Natural killer cell (primary cell): ENCODE results near the gene RND2. TPM values are rescaled to one million over a fixed set of nuclear protein-coding genes. Genes with fewer than 3 reads are reported as not detected.
"Not testable (repeated sequence)": the region's sequence is repeated elsewhere in the genome, so short reads cannot be mapped to it uniquely, and the experiment has no call there.

ENCODE experiments used
- ATAC-seq, 3 donors: fragments of 150-1000 bp in 2 of 3; fragments of 200-7000 bp in 1 of 3; cut with Tn5 transposase; 1 replicate in 1 of 3; 2 replicates in 2 of 3; pipeline ENCODE4 v1.10.0; 2021; ENCODE audit warnings: mild to moderate bottlenecking in 2 of 3, moderate library complexity in 2 of 3
- DNase-seq, 2 donors: peaks; one replicate each; pipeline versions ENCODE4 v3.0.0 to v3.0.0-alpha.2; 2013 to 2021; ENCODE audit warnings: mixed read lengths in 1 of 2
- H3K27ac ChIP-seq: one replicate; pipeline ENCODE4 v1.5.1; 2013; ENCODE audit warnings: mild to moderate bottlenecking, low read length
- H3K27me3 ChIP-seq: one replicate; pipeline ENCODE4 v1.6.1; 2013; ENCODE audit warnings: low read length; ENCODE audit not compliant: control insufficient read depth, insufficient read depth
- H3K36me3 ChIP-seq: one replicate; pipeline ENCODE4 v1.6.1; 2013; ENCODE audit warnings: low read length; ENCODE audit not compliant: control insufficient read depth, insufficient read depth
- H3K4me1 ChIP-seq: one replicate; pipeline ENCODE4 v1.6.1; 2013; ENCODE audit warnings: low read length; ENCODE audit not compliant: control insufficient read depth, insufficient read depth
- H3K4me3 ChIP-seq: one replicate; pipeline ENCODE4 v1.5.1; 2013; ENCODE audit warnings: low read length
- H3K9me3 ChIP-seq: one replicate; pipeline ENCODE4 v1.6.1; 2013; ENCODE audit warnings: low read length; ENCODE audit not compliant: control insufficient read depth, insufficient read depth
- H3K27ac Mint-ChIP-seq, 2 donors: one replicate each; pipeline ENCODE4 v1.8.0; 2022; ENCODE audit warnings: mild to moderate bottlenecking in 2 of 2, mixed read lengths in 2 of 2, moderate library complexity in 1 of 2
- H3K27me3 Mint-ChIP-seq, 2 donors: one replicate each; pipeline ENCODE4 v1.8.0; 2022; ENCODE audit warnings: low read depth in 2 of 2, mixed read lengths in 2 of 2
- H3K36me3 Mint-ChIP-seq: one replicate; pipeline ENCODE4 v1.8.0; 2022; ENCODE audit warnings: mixed read lengths
- H3K4me1 Mint-ChIP-seq, 2 donors: one replicate each; pipeline ENCODE4 v1.8.0; 2022; ENCODE audit warnings: mixed read lengths in 2 of 2
- H3K4me3 Mint-ChIP-seq: one replicate; pipeline ENCODE4 v1.8.0; 2022; ENCODE audit warnings: mild to moderate bottlenecking, moderate library complexity, mixed read lengths
- H3K9me3 Mint-ChIP-seq, 2 donors: one replicate each; pipeline ENCODE4 v1.8.0; 2022; ENCODE audit warnings: mixed read lengths in 2 of 2
- WGBS: methylation state at CpG from one replicate; pipeline ENCODE4 v1.1.7; 2013; ENCODE audit warnings: missing lambda C conversion rate; ENCODE audit not compliant: insufficient coverage; 5-methylcytosine and 5-hydroxymethylcytosine counted together
- intact Hi-C: fragments of 100-400 bp; cut with micrococcal nuclease; formaldehyde crosslinking; loops from one replicate; pipeline ENCODE4 v1.14.2; 2022
- total RNA-seq, 4 donors: library from RNA; stranded (reverse); fragments of 120-200 nt in 1 of 4; gene quantifications; one replicate each; pipeline versions ENCODE4 v1.2.3 to v1.2.4, GENCODE V29; 2013 to 2022
- TF ChIP-seq, protein P1 (sequence below): fragments of 200-600 bp; IDR thresholded peaks from one replicate; pipeline ENCODE4 v1.8.0; 2022; ENCODE audit warnings: antibody characterized with exemption

RND2 gene
- total RNA-seq, 3 donors from 2014 or later (not counting 1 experiment from before 2014, with no cell fraction given) = 0.12 to 0.58 (median 0.14) TPM

DNA sequence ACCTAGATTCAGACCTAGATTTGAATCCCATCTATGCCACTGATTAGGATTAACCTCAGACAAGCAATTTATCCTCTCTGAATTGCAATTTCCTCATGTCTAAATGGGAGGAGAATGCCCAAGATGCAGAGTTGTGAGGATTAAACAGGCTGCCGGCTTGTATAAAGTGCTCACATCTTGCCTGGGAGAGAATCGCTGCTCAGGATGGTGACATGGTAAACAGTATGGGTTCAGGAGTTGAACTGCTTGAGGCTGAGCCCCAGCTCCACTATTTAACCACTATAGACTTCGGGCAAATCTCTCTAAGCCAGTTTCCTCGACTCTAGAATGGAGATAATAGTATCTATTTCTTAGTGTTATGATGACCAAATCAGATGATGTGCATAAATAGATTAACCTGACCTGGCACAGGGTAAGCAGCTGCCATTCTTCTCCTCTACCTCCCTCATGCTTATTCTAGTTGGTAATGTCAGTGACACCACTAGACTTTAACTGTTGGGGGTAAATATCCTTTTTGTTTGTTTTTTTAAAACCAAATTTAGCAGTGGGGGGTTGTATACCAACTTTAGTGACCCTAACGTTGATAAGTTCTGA lies 27.5 kb upstream of the RND2 start:
- Histone ChIP-seq H3K4me1 (peaks cover 18% of the 10 kb centered on the region), H3K27me3 (no peaks in the 10 kb centered on the region), H3K27ac (peak overlapping the region; percentile 74), H3K4me3 (no peak overlapping the region), H3K36me3 (peaks cover 31% of the 10 kb centered on the region), H3K9me3 (no peaks in the 10 kb centered on the region)
- DNase-seq (no peak), ATAC-seq (no peak)
- H3K27ac Mint-ChIP-seq = peak overlapping the region; percentile 95 to 98
- H3K4me1 Mint-ChIP-seq = peaks cover 25 to 28% of the 10 kb centered on the region in 2 donors
- H3K36me3 Mint-ChIP-seq = no peaks in the 10 kb centered on the region
- no peaks in the 10 kb centered on the region for H3K9me3 Mint-ChIP-seq
- WGBS = 33% methylated on average over 2 of the region's 5 CpGs
- H3K27me3 Mint-ChIP-seq = no peaks in the 10 kb centered on the region
- TF ChIP-seq, protein P1, sequence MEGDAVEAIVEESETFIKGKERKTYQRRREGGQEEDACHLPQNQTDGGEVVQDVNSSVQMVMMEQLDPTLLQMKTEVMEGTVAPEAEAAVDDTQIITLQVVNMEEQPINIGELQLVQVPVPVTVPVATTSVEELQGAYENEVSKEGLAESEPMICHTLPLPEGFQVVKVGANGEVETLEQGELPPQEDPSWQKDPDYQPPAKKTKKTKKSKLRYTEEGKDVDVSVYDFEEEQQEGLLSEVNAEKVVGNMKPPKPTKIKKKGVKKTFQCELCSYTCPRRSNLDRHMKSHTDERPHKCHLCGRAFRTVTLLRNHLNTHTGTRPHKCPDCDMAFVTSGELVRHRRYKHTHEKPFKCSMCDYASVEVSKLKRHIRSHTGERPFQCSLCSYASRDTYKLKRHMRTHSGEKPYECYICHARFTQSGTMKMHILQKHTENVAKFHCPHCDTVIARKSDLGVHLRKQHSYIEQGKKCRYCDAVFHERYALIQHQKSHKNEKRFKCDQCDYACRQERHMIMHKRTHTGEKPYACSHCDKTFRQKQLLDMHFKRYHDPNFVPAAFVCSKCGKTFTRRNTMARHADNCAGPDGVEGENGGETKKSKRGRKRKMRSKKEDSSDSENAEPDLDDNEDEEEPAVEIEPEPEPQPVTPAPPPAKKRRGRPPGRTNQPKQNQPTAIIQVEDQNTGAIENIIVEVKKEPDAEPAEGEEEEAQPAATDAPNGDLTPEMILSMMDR = no peak
- peak overlapping the region; percentile 97 for H3K4me3 Mint-ChIP-seq
- intact Hi-C loops = loop anchor here (10.0 kb wide), 1 partner anchor 487 kb away; the partner anchor contains the start of gene DHX8

DNA sequence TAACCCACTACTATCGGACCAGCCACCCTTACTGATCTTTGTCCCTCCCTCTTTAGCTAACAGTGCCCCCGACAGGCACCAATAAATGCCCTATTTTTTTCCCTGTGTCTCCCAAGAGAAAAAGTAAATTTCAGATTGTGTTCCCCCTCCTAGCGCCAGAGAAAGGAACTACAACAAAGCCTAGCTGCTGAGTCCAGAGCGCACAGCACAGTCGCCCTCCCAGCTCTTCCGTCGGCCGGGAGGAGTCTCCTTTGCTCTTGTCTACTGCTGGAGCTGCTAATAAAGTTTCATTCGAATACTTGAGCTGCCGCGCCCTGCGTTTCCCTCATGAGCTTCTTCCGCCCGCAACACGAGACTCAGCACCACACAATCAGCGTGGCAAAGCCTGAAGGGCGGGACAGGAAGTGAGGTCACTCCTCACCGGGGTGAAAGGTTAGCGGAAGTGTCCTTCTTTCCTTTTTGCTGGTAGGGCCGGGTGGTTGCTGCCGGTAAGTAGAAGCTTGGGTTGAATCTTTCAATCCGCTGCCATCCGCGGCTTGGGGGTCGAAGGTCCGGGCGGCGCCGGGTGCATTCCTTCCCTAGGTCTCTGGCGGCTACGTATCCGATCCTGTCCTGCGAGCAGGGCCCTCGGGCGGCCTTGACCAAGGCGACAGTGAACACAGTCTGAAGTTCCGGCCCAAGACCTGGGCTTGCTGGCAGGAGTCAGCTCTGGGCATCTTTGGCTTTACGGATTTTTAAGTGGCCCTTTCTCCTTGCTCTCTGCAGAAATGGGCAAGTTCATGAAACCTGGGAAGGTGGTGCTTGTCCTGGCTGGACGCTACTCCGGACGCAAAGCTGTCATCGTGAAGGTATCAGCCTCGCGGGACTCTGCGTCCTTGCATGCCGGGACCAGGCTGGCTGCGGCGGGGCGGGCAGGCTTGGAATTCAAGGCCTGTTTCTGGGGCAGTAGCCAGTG lies 26.8 kb upstream of the RND2 start, which contains the start of gene RPL27:
RPL27 (plus strand) TSS at position 436 of the 955 bp plus-strand sequence; CDS start at position 768, 332 bp downstream.
- peak within 1 kb of the TSS; percentile 97 for H3K4me3 Mint-ChIP-seq
- H3K9me3 ChIP-seq = no peaks in the 10 kb centered on the region
- intact Hi-C loops = loop anchor here (10.0 kb wide), 1 partner anchor 487 kb away; the partner anchor contains the start of gene DHX8
- H3K9me3 Mint-ChIP-seq = no peaks in the 10 kb centered on the region
- H3K27ac ChIP-seq = peak within 1 kb of the TSS; percentile 93
- ATAC-seq (peak; percentile 93 to 99 (median 95)), DNase-seq (peak; percentile 98 to 100)
- H3K4me1 Mint-ChIP-seq = peaks cover 25 to 28% of the 10 kb centered on the region in 2 donors
- H3K36me3 ChIP-seq = peaks cover 31% of the 10 kb centered on the region
- H3K27me3 ChIP-seq = no peaks in the 10 kb centered on the region
- TF ChIP-seq, protein P1 = peak; percentile 94
- under 1% methylated on average over 49 of the region's 49 CpGs for WGBS
- H3K4me1 ChIP-seq = peaks cover 18% of the 10 kb centered on the region
- H3K4me3 ChIP-seq = peak within 1 kb of the TSS; percentile 90
- H3K27me3 Mint-ChIP-seq = no peaks in the 10 kb centered on the region
- peak within 1 kb of the TSS; percentile 95 to 98 for H3K27ac Mint-ChIP-seq
- H3K36me3 Mint-ChIP-seq = no peaks in the 10 kb centered on the region

DNA sequence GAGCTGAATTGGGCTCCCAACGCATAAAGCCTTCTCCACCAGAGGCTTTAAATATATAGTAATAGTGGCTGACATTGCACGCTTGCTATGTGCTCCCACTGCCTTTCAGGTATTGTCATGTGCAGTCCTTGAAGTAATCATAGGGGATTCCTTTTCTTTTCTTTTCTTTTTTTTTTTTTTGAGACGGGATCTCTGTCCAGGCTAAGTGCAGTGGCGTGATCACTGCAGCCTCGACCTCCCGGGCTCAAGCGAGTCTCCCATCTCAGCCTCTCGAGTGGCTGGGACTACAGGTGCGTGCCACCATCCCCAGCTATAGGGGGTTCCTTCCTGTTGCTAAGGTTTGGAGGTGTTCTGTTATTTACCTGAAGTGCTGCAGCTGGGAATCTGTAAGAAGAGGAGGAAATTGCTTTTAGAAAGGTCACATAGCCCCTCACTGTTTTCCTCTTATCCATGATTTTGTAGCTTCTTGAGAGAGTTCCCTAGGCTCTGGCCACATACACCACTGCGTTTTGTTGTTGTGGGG lies 26.0 kb upstream of the RND2 start:
- peaks cover 32% of the 10 kb centered on the region for H3K36me3 ChIP-seq
- H3K27ac Mint-ChIP-seq = peak overlapping the region; percentile 95 to 98
- no peaks in the 10 kb centered on the region for H3K9me3 Mint-ChIP-seq

DNA sequence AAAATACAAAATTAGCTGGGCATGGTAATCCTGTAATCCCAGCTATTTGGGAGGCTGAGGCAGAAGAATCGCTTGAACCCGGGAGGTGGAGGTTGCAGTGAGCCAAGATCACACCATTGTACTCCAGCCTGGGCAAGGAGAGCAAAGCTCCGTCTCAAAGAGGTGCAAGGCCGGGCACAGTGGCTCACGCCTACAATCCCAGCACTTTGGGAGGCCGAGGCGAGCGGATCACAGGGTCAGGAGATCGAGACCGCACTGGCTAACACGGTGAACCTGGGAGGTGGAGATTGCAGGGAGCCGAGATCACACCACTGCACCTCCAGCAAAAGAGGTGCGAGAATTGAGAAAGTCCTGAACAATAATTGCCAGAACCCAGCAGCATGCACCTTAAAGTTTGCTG lies 24.1 kb upstream of the RND2 start:
- H3K4me3 Mint-ChIP-seq, H3K9me3 Mint-ChIP-seq, H3K27ac ChIP-seq, H3K27me3 Mint-ChIP-seq, DNase-seq, H3K4me3 ChIP-seq, ATAC-seq, H3K36me3 Mint-ChIP-seq, H3K9me3 ChIP-seq, H3K27me3 ChIP-seq, intact Hi-C loops: not testable (repeated sequence)
- 97% methylated on average over 13 of the region's 13 CpGs for WGBS
- H3K4me1 ChIP-seq = peaks cover 18% of the 10 kb centered on the region
- Mint-ChIP-seq H3K27ac (peak overlapping the region; percentile 11 to 42), H3K4me1 (peaks cover 21 to 28% of the 10 kb centered on the region in 2 donors)
- peaks cover 32% of the 10 kb centered on the region for H3K36me3 ChIP-seq

More for the DNA sequence above, 26.0 kb upstream of the RND2 start:
- no peaks in the 10 kb centered on the region for H3K9me3 ChIP-seq
- intact Hi-C loops = loop anchor here (10.0 kb wide), 1 partner anchor 486 kb away; the partner anchor contains the start of gene DHX8
- peak overlapping the region; percentile 93 for H3K27ac ChIP-seq
- WGBS = 29% methylated on average over 5 of the region's 10 CpGs
- H3K27me3 Mint-ChIP-seq = no peaks in the 10 kb centered on the region
- peaks cover 18% of the 10 kb centered on the region for H3K4me1 ChIP-seq
- peak overlapping the region; percentile 97 for H3K4me3 Mint-ChIP-seq
- no peaks in the 10 kb centered on the region for H3K27me3 ChIP-seq
- H3K4me1 Mint-ChIP-seq = peaks cover 25 to 28% of the 10 kb centered on the region in 2 donors
- no peaks in the 10 kb centered on the region for H3K36me3 Mint-ChIP-seq
- ATAC-seq (no peak), DNase-seq (no peak)
- TF ChIP-seq, protein P1 = no peak
- H3K4me3 ChIP-seq = peak overlapping the region; percentile 90
